MM.1S (cell line): ENCODE data around the gene BCL2.
A peak's percentile ranks its signal among the peaks of the same experiment; 100 is the strongest.

Source experiments
- DNase-seq: peaks from one replicate; pipeline ENCODE4 v3.0.0-alpha.2; 2015
- H2AFZ ChIP-seq: fragments of 300-600 bp; sonication (generic); 2 replicates; pipeline ENCODE4 v1.6.0; 2016; ENCODE audit warnings: antibody characterized with exemption, low read length
- H3F3A ChIP-seq: fragments of 300-600 bp; sonication (generic); 2 replicates; pipeline ENCODE4 v1.6.1; 2016; ENCODE audit warnings: mild to moderate bottlenecking, antibody characterized with exemption, low read length, moderate library complexity, mixed read lengths; ENCODE audit not compliant: insufficient read depth
- H3K27ac ChIP-seq: fragments of 300-600 bp; sonication (generic); 2 replicates; pipeline ENCODE4 v1.5.1; 2016; ENCODE audit warnings: mild to moderate bottlenecking, low read length
- H3K27me3 ChIP-seq: fragments of 300-600 bp; sonication (generic); replicated peaks from 2 replicates; pipeline ENCODE4 v1.6.0; 2016; ENCODE audit warnings: low read length; ENCODE audit not compliant: insufficient read depth
- H3K36me3 ChIP-seq: fragments of 300-600 bp; sonication (generic); replicated peaks from 2 replicates; pipeline ENCODE4 v1.6.1; 2016; ENCODE audit warnings: mild to moderate bottlenecking, low read length, mixed read lengths; ENCODE audit not compliant: insufficient read depth
- H3K4me1 ChIP-seq: fragments of 300-600 bp; sonication (generic); 2 replicates; pipeline ENCODE4 v1.6.1; 2016; ENCODE audit warnings: low read length, mixed read lengths
- H3K4me2 ChIP-seq: fragments of 300-600 bp; sonication (generic); 2 replicates; pipeline ENCODE4 v1.6.0; 2016; ENCODE audit warnings: low read depth, low read length
- H3K4me3 ChIP-seq: fragments of 300-600 bp; sonication (generic); 2 replicates; pipeline ENCODE4 v1.5.1; 2016; ENCODE audit warnings: low read length, mixed read lengths
- H3K79me2 ChIP-seq: fragments of 300-600 bp; sonication (generic); 2 replicates; pipeline ENCODE4 v1.6.1; 2016; ENCODE audit warnings: mixed run types, low read length, mixed read lengths
- H3K9ac ChIP-seq: fragments of 300-600 bp; sonication (generic); 2 replicates; pipeline ENCODE4 v1.6.1; 2016; ENCODE audit warnings: low read length, mixed read lengths
- H3K9me2 ChIP-seq: fragments of 300-600 bp; sonication (generic); replicated peaks from 2 replicates; pipeline ENCODE4 v1.6.1; 2016; ENCODE audit warnings: mild to moderate bottlenecking, low read length, mixed read lengths; ENCODE audit not compliant: insufficient read depth
- H3K9me3 ChIP-seq: fragments of 300-600 bp; sonication (generic); replicated peaks from 2 replicates; pipeline ENCODE4 v1.6.1; 2016; ENCODE audit warnings: mild to moderate bottlenecking, low read length, mixed read lengths; ENCODE audit not compliant: insufficient read depth
- H4K20me1 ChIP-seq: fragments of 300-600 bp; sonication (generic); 2 replicates; pipeline ENCODE4 v1.6.1; 2016; ENCODE audit warnings: mild to moderate bottlenecking, low read length, moderate library complexity, mixed read lengths; ENCODE audit not compliant: insufficient read depth
- EZH2 ChIP-seq: fragments of 300-600 bp; sonication (generic); optimal IDR thresholded peaks from 2 replicates; pipeline ENCODE3; 2017; ENCODE audit warnings: low read depth, mild to moderate bottlenecking, antibody characterized with exemption, low read length, mixed read lengths
- EZH2phosphoT487 ChIP-seq: fragments of 300-600 bp; sonication (generic); IDR thresholded peaks from 2 replicates; pipeline ENCODE4 v1.6.1; 2018; ENCODE audit warnings: antibody characterized with exemption, low read length
- TF ChIP-seq, protein P1 (sequence below): fragments of 300-600 bp; sonication (generic); IDR thresholded peaks from 2 replicates; pipeline ENCODE4 v1.5.1; 2016; ENCODE audit warnings: antibody characterized with exemption, low read length, mixed read lengths

Gene BCL2

DNA sequence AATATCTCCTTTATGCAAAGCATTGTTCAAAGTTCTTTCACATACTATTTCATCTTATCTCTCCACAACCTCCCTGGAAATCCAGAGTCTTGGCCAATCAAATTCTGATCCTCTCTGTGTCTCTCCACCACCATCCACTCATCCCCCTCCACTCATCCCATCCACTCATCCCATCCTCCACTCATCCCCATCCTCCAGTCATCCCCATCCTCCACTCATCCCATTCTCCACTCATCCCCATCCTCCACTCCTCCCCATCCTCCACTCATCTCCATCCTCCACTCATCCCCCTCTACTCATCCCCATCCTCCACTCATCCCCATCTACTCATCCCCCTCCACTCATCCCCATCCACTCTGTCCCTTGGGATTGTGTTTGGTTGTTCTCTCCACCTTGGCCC is 101.1 kb downstream of the BCL2 start:
- no peak overlapping the region for H2AFZ ChIP-seq
- H3K27me3 ChIP-seq: no peaks in the 10 kb centered on the region
- no peaks in the 10 kb centered on the region for H3K9me2 ChIP-seq
- TF ChIP-seq, protein P1, sequence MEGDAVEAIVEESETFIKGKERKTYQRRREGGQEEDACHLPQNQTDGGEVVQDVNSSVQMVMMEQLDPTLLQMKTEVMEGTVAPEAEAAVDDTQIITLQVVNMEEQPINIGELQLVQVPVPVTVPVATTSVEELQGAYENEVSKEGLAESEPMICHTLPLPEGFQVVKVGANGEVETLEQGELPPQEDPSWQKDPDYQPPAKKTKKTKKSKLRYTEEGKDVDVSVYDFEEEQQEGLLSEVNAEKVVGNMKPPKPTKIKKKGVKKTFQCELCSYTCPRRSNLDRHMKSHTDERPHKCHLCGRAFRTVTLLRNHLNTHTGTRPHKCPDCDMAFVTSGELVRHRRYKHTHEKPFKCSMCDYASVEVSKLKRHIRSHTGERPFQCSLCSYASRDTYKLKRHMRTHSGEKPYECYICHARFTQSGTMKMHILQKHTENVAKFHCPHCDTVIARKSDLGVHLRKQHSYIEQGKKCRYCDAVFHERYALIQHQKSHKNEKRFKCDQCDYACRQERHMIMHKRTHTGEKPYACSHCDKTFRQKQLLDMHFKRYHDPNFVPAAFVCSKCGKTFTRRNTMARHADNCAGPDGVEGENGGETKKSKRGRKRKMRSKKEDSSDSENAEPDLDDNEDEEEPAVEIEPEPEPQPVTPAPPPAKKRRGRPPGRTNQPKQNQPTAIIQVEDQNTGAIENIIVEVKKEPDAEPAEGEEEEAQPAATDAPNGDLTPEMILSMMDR: no peak
- TF ChIP-seq EZH2 (no peak), EZH2phosphoT487 (no peak)
- H3K36me3 ChIP-seq: no peaks in the 10 kb centered on the region
- H4K20me1 ChIP-seq: no peaks in the 10 kb centered on the region
- no peak overlapping the region for H3K4me2 ChIP-seq
- H3K27ac ChIP-seq: no peak overlapping the region
- no peak for DNase-seq
- no peaks in the 10 kb centered on the region for H3K9me3 ChIP-seq
- peaks cover 86% of the 10 kb centered on the region for H3K79me2 ChIP-seq
- H3K4me1 ChIP-seq: peaks cover 22% of the 10 kb centered on the region
- H3K9ac ChIP-seq: no peak overlapping the region
- no peak overlapping the region for H3K4me3 ChIP-seq
- peaks cover 20% of the 10 kb centered on the region for H3F3A ChIP-seq

DNA sequence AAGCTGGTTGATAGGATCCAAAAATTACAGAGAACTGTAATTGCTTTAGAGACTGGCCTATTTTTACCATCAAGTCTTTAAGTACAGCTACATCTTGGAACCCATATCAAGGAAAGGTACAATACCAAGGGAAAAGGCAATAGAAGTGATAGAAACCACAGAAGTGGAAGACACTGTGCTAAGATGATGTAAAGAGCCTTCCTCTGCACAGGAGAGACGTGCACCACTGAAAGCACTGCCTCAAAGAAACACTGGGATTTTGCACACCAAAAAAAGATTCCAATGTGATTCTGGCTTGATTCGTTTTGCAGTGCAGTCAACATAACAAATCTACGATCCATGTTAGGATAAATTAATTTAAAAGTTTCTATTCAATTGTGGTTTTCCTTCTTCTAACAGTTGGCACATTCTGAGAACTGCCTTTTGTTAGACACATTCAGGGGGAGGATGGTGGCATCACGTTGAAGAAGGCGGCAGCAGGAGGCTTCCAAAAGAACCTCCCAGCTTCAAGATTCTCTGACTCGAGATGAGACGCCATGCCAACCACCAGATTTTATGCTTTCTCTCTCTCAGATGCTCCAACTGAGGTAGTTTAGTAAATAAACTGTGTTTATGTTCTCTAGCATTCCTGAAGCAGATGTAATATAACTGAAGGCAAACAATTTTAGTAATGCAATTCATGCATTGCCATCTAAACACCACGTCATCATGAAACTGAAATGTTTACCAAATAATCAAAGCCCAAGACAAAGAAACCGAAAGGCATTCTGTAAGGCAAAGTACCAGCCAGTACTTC is 102.9 kb downstream of the BCL2 start:
- no peaks in the 10 kb centered on the region for H3K9me2 ChIP-seq
- H4K20me1 ChIP-seq: no peaks in the 10 kb centered on the region
- peak overlapping the region; percentile 49 for H3K4me3 ChIP-seq
- TF ChIP-seq EZH2phosphoT487 (no peak), EZH2 (no peak)
- TF ChIP-seq, protein P1: no peak
- H3F3A ChIP-seq: peaks cover 20% of the 10 kb centered on the region
- peak overlapping the region; percentile 82 for H3K27ac ChIP-seq
- H3K9me3 ChIP-seq: no peaks in the 10 kb centered on the region
- peaks cover 20% of the 10 kb centered on the region for H3K4me1 ChIP-seq
- H3K9ac ChIP-seq: peak overlapping the region; percentile 61
- H3K27me3 ChIP-seq: no peaks in the 10 kb centered on the region
- H2AFZ ChIP-seq: peak overlapping the region; percentile 16; the same call in 1 of the 2 replicates
- H3K79me2 ChIP-seq: peaks cover 84% of the 10 kb centered on the region
- H3K36me3 ChIP-seq: no peaks in the 10 kb centered on the region
- peak overlapping the region; percentile 81 for H3K4me2 ChIP-seq
- DNase-seq: peak; percentile 66

DNA sequence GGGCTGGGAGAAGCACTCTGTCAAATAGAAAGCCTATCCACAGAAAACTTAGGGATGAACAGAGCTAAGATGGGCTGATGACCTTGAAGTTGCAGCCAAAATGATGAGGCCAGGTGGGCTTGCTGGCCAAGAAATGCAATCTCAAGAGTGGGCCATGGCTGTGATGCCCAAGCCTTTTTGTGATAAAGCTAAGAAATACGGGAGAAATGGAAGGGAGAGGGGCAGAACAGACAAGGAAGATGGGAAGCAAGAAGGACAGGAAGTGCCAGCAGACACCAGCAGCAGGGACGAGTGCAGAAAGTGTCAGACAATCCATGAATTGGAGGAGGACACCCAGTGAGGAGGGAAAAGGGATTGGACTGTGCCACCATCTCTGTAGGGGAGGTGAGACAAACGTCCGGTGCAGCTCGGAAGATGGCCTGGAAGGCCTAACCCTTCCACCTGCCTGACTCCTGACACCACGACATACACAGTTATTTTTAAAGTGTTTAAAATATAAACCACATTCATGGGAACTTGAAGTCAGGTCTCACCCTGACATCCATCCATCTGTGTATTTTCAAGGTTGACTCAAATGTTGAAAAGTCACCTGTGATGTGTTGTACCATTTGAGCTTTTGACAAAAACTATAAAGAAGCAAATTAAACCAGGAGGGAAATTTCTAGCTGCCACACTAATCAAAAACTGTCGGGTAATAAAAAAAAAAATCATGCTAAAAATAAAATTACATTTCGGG is 105.5 kb downstream of the BCL2 start:
- no peak overlapping the region for H2AFZ ChIP-seq
- peaks cover 80% of the 10 kb centered on the region for H3K79me2 ChIP-seq
- H3K27me3 ChIP-seq: no peaks in the 10 kb centered on the region
- H3K36me3 ChIP-seq: no peaks in the 10 kb centered on the region
- no peak overlapping the region for H3K4me2 ChIP-seq
- no peak for TF ChIP-seq EZH2
- TF ChIP-seq, protein P1: no peak
- TF ChIP-seq EZH2phosphoT487: no peak
- no peaks in the 10 kb centered on the region for H3K9me2 ChIP-seq
- no peak overlapping the region for H3K4me3 ChIP-seq
- H3F3A ChIP-seq: peaks cover 20% of the 10 kb centered on the region
- no peaks in the 10 kb centered on the region for H3K9me3 ChIP-seq
- no peak overlapping the region for H3K9ac ChIP-seq
- no peak overlapping the region for H3K27ac ChIP-seq
- H4K20me1 ChIP-seq: no peaks in the 10 kb centered on the region
- H3K4me1 ChIP-seq: peaks cover 22% of the 10 kb centered on the region
- no peak for DNase-seq
